Nephron progenitor cell (in vitro differentiated cells): ENCODE results near the gene UBXN11.

Experiments used
- DNase-seq: peaks from one replicate; pipeline ENCODE4 v3.0.0; 2021
- H3K27ac Mint-ChIP-seq: 2 replicates; pipeline ENCODE4 v1.8.0; 2021; ENCODE audit warnings: mild to moderate bottlenecking, moderate library complexity, mixed read lengths
- H3K27me3 Mint-ChIP-seq: 2 replicates; pipeline ENCODE4 v1.8.0; 2021; ENCODE audit warnings: mild to moderate bottlenecking, low read depth, mixed read lengths; ENCODE audit not compliant: poor library complexity
- H3K36me3 Mint-ChIP-seq: 2 replicates; pipeline ENCODE4 v1.8.0; 2021; ENCODE audit warnings: low read depth, mixed read lengths
- H3K4me1 Mint-ChIP-seq: 2 replicates; pipeline ENCODE4 v1.8.0; 2021; ENCODE audit warnings: mixed read lengths
- H3K4me3 Mint-ChIP-seq: 2 replicates; pipeline ENCODE4 v1.8.0; 2021; ENCODE audit warnings: mild to moderate bottlenecking, moderate library complexity, mixed read lengths
- H3K9me3 Mint-ChIP-seq: 2 replicates; pipeline ENCODE4 v1.8.0; 2021; ENCODE audit warnings: mild to moderate bottlenecking, moderate library complexity, mixed read lengths
- CTCF ChIP-seq: fragments of 200-600 bp; sonication (generic); IDR thresholded peaks from 2 replicates; pipeline ENCODE4 v1.5.0; 2021; ENCODE audit warnings: antibody characterized with exemption

UBXN11 gene

GRCh38 chr1:26239936-26240335 lies 66.5 kb downstream of the UBXN11 start:
- Mint-ChIP-seq H3K27ac (no peak overlapping the region), H3K36me3 (peaks cover 57% of the 10 kb centered on the region), H3K9me3 (no peaks in the 10 kb centered on the region), H3K4me3 (no peak overlapping the region), H3K27me3 (no peaks in the 10 kb centered on the region), H3K4me1 (peaks cover 27% of the 10 kb centered on the region)
- no peak for TF ChIP-seq CTCF
- DNase-seq: no peak

- Mint-ChIP-seq H3K36me3 (peaks cover 39% of the 10 kb centered on the region), H3K27ac (no peak overlapping the region), H3K27me3 (peaks cover 8% of the 10 kb centered on the region), H3K4me1 (peaks cover 36% of the 10 kb centered on the region), H3K4me3 (no peak overlapping the region), H3K9me3 (no peaks in the 10 kb centered on the region)
- DNase-seq: no peak
- TF ChIP-seq CTCF: no peak
Measured at GRCh38 chr1:26237230-26237966, 69.0 kb downstream of the UBXN11 start.

GRCh38 chr1:26234644-26235370 lies 71.6 kb downstream of the UBXN11 start:
- Mint-ChIP-seq H3K4me1 (peaks cover 36% of the 10 kb centered on the region), H3K36me3 (peaks cover 27% of the 10 kb centered on the region), H3K27me3 (peaks cover 21% of the 10 kb centered on the region), H3K9me3 (no peaks in the 10 kb centered on the region), H3K27ac (peak overlapping the region; percentile 70), H3K4me3 (peak overlapping the region; percentile 95)
- no peak for DNase-seq
- TF ChIP-seq CTCF: no peak

GRCh38 chr1:26233903-26234643 lies 72.4 kb downstream of the UBXN11 start, which contains the start of gene CEP85:
CEP85 (plus strand) TSS chr1:26234200; CDS start chr1:26239784, 5,584 bp downstream.
- peak within 1 kb of the TSS; percentile 70 for H3K27ac Mint-ChIP-seq
- peak within 1 kb of the TSS; percentile 95 for H3K4me3 Mint-ChIP-seq
- peaks cover 36% of the 10 kb centered on the region for H3K4me1 Mint-ChIP-seq
- peaks cover 23% of the 10 kb centered on the region for H3K36me3 Mint-ChIP-seq
- DNase-seq: peak; percentile 99
- no peaks in the 10 kb centered on the region for H3K9me3 Mint-ChIP-seq
- TF ChIP-seq CTCF: peak; percentile 75
- peaks cover 24% of the 10 kb centered on the region for H3K27me3 Mint-ChIP-seq
